Activated naive CD8-positive, alpha-beta T cell treated with anti-CD3 and anti-CD28 coated beads, Interleukin-2, amount 50 U/mL, for 16 hours (primary cell): ENCODE results near the gene FAM89A.
"Not testable (repeated sequence)": the region's sequence is repeated elsewhere in the genome, so short reads cannot be mapped to it uniquely, and the experiment has no call there.

Experiments
- DNase-seq: peaks from one replicate; pipeline ENCODE4 v3.0.0-alpha.2; 2020; ENCODE audit warnings: low read depth, low spot score

Gene FAM89A

DNA sequence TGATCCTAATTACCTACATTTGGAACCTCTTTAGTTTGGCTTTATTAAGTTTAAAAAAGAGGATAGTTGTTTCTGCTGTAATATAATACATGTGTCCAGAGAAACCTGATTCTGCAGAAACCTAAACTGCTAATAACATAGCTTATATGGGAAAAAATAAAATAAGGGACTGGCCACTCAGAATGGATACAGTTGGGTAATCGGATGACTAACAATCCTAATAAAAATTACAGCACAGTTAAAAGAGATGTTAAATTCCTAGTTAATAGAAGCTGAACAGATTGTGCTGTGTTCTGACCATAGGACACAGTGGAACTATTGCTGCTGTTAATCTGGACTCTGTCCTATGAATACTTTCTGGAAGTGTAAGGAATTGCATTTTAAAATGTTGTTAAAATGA, 45.2 kb downstream of the FAM89A start:
- no peak for DNase-seq

GRCh38 chr1:230992100-230992774, 47.8 kb downstream of the FAM89A start:
- DNase-seq, result no peak

DNA sequence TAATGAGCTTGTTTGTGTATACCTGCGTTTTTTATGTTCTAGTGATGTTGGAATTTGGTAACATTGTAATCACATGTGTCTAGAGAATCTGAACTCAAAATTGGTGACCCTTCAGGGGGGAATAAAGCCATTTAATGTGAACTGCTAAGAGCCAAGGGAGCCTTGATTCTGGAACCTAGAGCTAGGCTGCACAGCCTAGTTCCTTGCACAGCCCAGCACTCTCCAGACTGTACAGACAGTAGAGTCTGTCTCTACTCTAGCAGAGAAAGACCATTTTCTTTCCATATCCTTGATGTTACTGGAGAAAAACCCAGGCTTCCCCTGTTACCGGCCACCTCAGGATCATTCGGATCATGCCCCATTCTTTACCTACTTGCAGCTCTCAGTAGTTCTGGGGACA, 52.6 kb downstream of the FAM89A start:
- no peak for DNase-seq

DNA sequence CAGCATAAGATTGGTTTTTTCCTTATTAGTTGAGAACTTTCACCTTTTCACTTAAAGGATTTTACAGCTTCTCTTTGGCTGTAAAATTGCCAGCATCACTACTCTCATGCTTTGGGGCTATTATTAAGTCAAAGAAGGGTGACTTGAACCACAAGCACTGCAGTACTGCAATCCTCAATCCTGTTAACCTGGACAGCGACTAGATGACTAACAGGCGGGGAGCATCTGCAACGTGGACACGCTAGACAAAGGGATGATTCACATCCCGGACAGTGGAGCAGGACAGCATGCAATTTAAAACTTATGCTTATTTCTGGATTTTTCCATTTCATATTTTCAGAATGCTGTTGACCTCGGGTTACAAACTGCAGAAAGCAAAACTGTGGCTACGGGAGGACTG, 53.1 kb downstream of the FAM89A start:
- DNase-seq, result no peak

GRCh38 chr1:230985711-230986110, 54.3 kb downstream of the FAM89A start:
- no peak for DNase-seq

DNA sequence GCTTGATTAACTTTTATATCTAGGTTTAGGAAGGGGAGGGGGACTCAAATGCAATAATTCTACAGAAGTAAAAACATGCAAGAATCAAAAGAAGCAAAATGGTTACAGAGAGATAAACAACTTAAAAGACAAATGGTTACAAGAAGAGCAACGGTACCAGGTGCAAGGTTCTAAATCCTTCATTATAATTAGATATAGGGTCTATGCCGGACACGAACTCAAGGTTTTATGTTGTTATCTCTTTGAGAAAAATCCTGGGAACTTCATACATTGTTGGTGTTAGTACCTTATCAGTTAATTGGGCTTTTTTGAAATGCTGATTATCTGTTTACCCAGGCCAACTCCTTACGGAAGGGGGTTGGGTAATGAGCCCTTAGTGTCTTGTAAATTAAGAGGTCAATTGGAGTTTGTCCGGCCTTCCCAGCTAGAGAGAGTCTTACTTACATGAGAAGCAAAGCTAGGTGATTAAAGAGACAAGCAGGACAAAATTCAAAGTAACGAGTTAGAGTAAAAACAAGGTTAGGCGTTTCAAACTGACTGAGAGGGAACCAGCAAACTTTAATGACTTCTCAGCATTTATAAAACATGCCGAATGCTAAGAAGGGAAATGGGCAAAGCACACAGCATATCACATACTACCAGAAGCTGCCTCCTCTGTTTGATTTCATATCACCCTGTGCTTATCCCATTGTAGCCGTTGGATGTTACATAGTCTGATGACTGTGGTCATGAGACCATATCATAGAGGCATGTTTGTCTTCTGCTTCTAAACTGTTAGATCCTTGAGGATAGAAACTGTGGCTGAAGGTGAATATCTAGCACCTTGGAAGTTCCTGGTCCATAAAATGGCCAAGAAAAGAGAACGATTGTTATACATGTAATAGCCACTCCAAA, 55.2 kb downstream of the FAM89A start:
- DNase-seq, result not testable (repeated sequence)

DNA sequence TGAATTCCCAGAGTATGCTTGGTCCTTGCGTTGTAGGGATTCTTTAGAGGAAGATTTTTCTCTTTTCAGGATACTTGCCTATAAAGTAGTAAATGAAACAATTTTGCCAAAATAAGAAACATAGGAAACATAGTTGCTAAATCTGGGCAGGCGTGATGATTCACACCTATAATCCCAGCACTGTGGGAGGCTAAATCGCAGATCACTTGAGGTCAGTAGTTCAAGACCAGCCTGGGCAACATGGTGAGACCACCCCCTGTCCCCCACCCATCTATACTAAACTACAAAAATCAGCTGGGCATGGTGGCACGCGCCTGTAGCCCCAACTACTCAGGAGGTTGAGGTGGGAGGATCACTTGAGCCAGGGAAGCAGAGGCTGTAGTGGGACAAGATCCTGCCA, 56.2 kb downstream of the FAM89A start:
- no peak for DNase-seq

DNA sequence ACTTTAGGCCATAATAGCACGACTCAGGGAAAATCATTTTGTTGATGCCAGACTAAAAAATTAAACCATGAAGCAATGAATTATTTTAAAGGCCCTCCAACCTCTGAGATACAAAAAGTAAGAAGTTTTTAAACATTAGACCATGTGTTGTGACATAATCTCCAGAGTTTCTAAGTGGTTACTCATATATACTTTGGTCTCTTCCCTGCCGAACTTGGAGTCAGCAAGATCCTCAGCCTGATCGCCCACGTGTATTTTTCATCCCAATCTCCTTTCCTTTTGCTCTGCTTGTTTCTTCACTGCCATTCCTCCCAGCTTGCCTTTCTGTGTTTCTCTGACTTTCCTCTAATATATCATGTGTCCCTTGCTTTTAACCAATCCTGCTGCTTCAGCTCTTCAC, 57.4 kb downstream of the FAM89A start:
- no peak for DNase-seq

DNA sequence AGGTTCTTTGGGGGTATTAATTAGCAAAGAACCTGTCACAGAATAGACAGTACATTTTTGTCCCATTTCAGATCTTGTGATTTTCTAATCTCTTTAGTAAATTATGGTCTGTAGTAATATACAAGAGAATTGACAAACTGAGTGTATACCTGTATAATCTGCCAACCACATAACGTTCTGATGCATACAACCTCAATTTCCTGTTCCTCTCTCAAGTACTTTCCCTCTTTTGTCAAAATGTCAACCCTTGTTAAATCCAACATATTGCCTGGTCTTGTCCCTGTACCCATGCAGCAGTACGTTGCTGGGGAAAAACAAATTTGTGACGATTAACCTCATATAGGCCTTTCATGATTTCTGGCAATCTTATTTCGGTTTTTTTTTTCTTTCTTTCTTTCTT, 60.1 kb downstream of the FAM89A start:
- DNase-seq, result no peak

DNA sequence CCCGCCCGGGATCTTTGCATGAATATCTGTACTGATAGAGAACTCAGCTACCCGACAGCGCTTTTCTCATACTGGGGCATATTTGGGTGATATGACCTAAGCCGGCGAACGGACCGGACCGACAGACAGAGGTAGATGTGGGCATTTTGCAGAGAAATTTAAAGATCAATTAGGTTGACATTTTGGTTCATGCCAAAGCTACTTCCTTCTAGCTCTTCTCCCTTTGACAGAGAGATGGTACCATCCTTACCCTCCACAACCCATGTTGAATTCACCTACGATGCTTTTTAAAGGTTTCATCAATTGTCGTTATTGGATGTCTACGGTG, 60.7 kb downstream of the FAM89A start:
- DNase-seq, result no peak

DNA sequence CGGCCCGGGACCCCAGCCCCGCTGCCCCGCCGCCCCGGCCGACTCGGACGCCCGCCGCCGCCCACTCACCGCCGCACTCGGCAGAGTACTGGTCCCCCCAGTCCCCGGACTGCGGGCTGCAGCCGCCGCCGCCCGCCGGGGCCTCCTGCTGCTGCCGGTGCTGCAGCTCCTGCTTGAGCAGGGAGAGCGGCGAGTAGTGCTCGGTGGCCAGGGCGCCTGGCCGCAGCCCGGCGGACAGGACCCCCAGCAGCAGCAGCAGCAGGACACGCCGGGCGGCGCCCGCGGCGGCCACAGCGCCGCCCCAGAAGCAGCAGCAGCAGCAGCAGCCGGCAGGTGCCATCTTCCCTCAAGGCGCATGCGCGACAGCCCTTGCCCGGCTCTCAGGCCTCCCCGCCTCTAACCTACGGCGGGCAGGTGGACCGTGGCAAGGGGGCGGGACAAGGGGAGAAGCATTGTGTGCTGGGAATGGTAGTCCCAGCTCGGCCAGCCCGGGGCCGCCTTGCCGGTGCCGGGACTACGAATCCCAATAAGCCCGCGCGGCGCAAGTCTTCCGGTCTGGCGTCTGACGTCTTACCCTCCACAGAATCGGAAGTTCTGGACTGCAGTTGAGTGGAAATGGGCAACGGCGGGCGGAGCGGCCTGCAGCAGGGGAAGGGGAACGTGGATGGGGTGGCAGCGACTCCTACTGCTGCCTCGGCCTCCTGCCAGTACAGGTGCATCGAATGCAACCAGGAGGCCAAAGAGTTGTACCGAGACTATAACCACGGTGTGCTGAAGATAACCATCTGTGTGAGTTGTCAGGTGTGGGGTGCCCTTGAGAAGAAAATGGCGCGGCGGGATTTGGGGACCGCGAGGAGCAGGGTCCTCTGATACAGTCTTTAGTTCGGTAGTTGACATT, 61.3 kb downstream of the FAM89A start, which contains the start of the genes ARV1 and TTC13:
ARV1 (plus strand) TSS at position 604 of the 898 bp plus-strand sequence; CDS start at position 616, 12 bp downstream.
TTC13 (minus strand) TSS at position 371 of the 898 bp plus-strand sequence; CDS start at position 340, 31 bp downstream.
- DNase-seq, result peak; percentile 97

DNA sequence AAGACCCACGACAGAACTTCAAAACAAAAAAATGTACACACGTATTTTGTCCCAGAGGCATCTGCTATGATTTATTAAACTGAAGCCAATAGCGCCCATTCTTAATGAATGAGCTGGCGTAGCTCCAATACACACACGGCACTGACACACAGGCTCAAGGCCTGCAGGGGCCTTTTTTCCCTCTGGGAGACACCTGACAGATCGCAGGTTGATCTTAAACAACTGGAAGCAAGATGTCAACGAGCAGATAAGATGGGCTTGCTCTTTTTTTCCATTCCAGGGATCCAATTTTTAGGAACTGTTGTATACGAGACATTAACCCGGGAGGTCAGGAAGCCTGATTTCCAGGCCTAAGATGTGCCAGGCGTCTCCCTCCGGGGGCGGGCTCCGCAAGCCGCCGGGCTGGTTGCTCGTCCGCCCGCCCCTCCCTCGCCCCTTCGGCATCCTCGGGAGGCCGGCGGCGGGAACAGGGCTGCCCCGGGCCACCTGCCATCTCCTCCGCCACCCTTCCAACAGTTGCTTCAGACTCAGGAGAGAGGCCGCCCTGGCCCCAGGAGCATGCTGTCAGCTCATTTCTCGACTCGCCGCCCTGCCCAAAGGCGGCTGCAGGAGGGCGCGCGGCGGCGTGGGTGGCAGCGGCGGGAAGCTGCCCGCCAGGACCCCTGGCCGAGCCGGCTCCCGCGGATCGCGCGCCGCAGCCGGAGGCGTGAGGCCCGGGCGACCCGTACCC, 62.1 kb downstream of the FAM89A start:
- DNase-seq, result peak; percentile 6

- DNase-seq, result no peak
These were observed 63.0 kb downstream of the FAM89A start for GRCh38 chr1:230976825-230977747.

GRCh38 chr1:230976360-230976759, 63.7 kb downstream of the FAM89A start:
- no peak for DNase-seq

DNA sequence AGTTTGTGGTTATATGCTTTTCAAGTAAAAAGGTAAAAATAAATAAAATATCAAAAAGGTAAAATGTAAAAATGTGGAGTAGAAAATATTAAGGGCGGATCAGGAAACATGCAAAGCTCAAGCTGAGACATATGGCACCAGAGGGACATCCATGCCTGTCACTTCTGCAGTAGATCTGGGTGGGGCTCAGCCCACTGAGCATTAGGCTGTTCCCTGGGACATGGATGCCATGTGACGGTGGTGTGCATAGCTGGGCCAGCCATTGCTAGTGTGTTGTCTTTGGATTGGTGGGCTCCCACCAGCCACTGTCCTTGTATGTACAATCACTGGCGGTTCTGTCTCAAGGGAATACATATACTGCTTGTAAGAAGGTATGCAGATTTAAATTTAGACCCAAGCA, 64.4 kb downstream of the FAM89A start:
- DNase-seq, result no peak

DNA sequence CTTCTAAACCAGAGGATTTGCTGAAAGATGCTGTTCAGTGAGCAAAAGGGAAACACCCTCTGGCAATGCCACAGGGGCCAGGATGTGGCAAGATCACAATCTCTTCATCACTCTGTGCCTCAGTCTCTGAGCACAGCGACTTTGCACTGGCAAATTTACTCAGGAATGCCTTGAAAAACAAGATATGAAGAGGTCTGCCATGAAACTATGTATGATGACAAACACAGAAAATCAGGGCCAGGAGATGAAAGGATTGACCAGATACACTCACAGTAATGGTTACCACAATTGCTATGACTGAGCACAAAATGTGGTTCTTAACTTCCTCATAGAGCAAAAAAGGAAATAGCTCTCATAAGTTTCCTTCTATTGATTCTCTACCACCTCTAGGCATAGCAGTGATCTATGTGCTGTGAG, 67.2 kb downstream of the FAM89A start:
- no peak for DNase-seq

GRCh38 chr1:230971771-230972170, 68.3 kb downstream of the FAM89A start:
- no peak for DNase-seq

- DNase-seq, result no peak
These were observed 69.6 kb downstream of the FAM89A start for GRCh38 chr1:230970432-230970831.
